ENCODE data around the gene TSEN34.
A peak's percentile ranks its signal among the peaks of the same experiment; 100 is the strongest.
"Not testable (repeated sequence)": the region's sequence is repeated elsewhere in the genome, so short reads cannot be mapped to it uniquely, and the experiment has no call there.

TSEN34 gene

GRCh38 chr19:54179262-54179852, 11.8 kb upstream of the TSEN34 start:
- H3K27ac ChIP-seq (ENCODE audit: low read depth, low read length), result no peak overlapping the region
- TF ChIP-seq, protein P1, sequence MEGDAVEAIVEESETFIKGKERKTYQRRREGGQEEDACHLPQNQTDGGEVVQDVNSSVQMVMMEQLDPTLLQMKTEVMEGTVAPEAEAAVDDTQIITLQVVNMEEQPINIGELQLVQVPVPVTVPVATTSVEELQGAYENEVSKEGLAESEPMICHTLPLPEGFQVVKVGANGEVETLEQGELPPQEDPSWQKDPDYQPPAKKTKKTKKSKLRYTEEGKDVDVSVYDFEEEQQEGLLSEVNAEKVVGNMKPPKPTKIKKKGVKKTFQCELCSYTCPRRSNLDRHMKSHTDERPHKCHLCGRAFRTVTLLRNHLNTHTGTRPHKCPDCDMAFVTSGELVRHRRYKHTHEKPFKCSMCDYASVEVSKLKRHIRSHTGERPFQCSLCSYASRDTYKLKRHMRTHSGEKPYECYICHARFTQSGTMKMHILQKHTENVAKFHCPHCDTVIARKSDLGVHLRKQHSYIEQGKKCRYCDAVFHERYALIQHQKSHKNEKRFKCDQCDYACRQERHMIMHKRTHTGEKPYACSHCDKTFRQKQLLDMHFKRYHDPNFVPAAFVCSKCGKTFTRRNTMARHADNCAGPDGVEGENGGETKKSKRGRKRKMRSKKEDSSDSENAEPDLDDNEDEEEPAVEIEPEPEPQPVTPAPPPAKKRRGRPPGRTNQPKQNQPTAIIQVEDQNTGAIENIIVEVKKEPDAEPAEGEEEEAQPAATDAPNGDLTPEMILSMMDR (IDR thresholded peaks at IDR 0.05; ENCODE audit: low read depth, low read length, poor library complexity, severe bottlenecking), result no peak
- no peak for TF ChIP-seq EZH2phosphoT487 (IDR thresholded peaks at IDR 0.05; ENCODE audit: borderline replicate concordance, low read length)
- H3K27me3 ChIP-seq (ENCODE audit: control insufficient read depth, low read length), result no peaks in the 10 kb centered on the region
- H3K4me2 ChIP-seq (ENCODE audit: low read length), result 0 out of 2 replicates have a peak overlapping the region, but pooled peaks have one; percentile 9
- H3K79me2 ChIP-seq (ENCODE audit: control insufficient read depth, low read length), result no peaks in the 10 kb centered on the region
- no peaks in the 10 kb centered on the region for H3K9me3 ChIP-seq (ENCODE audit: control insufficient read depth, insufficient read depth, low read length)
- no peak overlapping the region for H3K4me3 ChIP-seq (ENCODE audit: low read length)
- peaks cover 11% of the 10 kb centered on the region; the same call in 1 of the 2 replicates for H3K36me3 ChIP-seq (ENCODE audit: control insufficient read depth, low read length)
- H3F3A ChIP-seq (ENCODE audit: control insufficient read depth, insufficient read depth), result peaks cover 6% of the 10 kb centered on the region; the same call in 1 of the 2 replicates
- H3K4me1 ChIP-seq (ENCODE audit: control insufficient read depth, low read length), result peaks cover 17% of the 10 kb centered on the region
- H3K9me2 ChIP-seq (replicated peaks; ENCODE audit: control insufficient read depth, low read length), result no peaks in the 10 kb centered on the region
- H4K20me1 ChIP-seq (ENCODE audit: control insufficient read depth, insufficient read depth, low read depth, low read length), result 0 out of 2 replicates have a peak, but pooled peaks cover 8% of the 10 kb centered on the region

DNA sequence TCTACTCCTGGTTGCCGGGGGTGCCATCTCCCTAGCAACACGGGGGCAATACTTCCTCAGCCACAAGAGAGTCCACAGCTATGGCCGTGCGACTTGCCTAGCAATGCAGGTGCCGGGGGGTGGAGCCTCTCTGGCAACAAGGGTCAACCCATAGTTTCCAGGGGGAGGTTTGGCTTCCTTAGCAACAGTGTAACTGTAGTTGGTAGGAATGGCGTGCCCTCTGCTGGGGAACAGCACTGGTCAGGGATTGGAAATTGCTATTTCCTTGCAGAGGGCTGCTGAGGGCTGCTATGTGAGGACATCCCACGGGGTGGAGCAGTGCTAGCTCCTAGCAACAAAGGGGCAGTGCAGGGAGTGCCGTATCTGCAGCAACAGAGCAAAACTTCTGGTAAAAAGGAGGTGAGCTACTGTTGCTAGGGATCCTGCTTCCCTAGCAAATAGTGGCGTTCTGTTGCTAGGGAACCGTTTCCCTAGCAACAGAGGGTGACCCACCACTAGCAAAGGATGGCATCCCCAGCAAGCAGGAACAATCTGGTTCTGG, 11.1 kb upstream of the TSEN34 start:
- H3K27me3 ChIP-seq (ENCODE audit: control insufficient read depth, low read length), result no peaks in the 10 kb centered on the region
- 0 out of 2 replicates have a peak overlapping the region, but pooled peaks have one; percentile 9 for H3K4me2 ChIP-seq (ENCODE audit: low read length)
- H3K36me3 ChIP-seq (ENCODE audit: control insufficient read depth, low read length), result peaks cover 11% of the 10 kb centered on the region; the same call in 1 of the 2 replicates
- peaks cover 13% of the 10 kb centered on the region for H3K4me1 ChIP-seq (ENCODE audit: control insufficient read depth, low read length)
- no peak overlapping the region for H3K4me3 ChIP-seq (ENCODE audit: low read length)
- no peaks in the 10 kb centered on the region for H3K79me2 ChIP-seq (ENCODE audit: control insufficient read depth, low read length)
- H4K20me1 ChIP-seq (ENCODE audit: control insufficient read depth, insufficient read depth, low read depth, low read length), result 0 out of 2 replicates have a peak, but pooled peaks cover 8% of the 10 kb centered on the region
- TF ChIP-seq, protein P1 (IDR thresholded peaks at IDR 0.05; ENCODE audit: low read depth, low read length, poor library complexity, severe bottlenecking), result peak; percentile 73
- TF ChIP-seq EZH2phosphoT487 (IDR thresholded peaks at IDR 0.05; ENCODE audit: borderline replicate concordance, low read length), result no peak
- peaks cover 6% of the 10 kb centered on the region; the same call in 1 of the 2 replicates for H3F3A ChIP-seq (ENCODE audit: control insufficient read depth, insufficient read depth)
- H3K9me2 ChIP-seq (replicated peaks; ENCODE audit: control insufficient read depth, low read length), result no peaks in the 10 kb centered on the region
- no peaks in the 10 kb centered on the region for H3K9me3 ChIP-seq (ENCODE audit: control insufficient read depth, insufficient read depth, low read length)
- no peak overlapping the region for H3K27ac ChIP-seq (ENCODE audit: low read depth, low read length)

DNA sequence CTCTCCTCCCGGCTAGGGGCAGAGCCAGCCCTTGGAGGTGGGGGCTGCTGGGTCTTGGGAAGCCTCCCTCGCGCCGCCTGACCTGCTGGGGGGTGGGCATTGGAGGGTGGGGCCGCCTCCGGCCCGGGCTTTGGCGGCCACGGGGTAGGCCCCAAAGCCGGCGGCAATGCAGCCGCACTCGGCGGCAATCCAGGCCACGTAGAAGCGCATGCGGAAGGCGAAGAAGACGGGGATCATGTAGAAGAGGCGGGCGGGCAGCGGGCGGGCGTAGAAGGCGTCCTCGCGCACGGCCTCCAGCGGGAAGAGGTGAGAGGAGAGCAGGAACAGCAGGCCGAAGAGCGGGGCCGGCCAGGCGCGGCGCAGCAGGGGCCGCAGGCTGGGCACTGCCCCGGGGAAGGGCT, 10.4 kb upstream of the TSEN34 start:
- H3K9me3 ChIP-seq (ENCODE audit: control insufficient read depth, insufficient read depth, low read length), result no peaks in the 10 kb centered on the region
- no peak overlapping the region for H3K4me3 ChIP-seq (ENCODE audit: low read length)
- no peak overlapping the region for H3K4me2 ChIP-seq (ENCODE audit: low read length)
- peaks cover 11% of the 10 kb centered on the region; the same call in 1 of the 2 replicates for H3K36me3 ChIP-seq (ENCODE audit: control insufficient read depth, low read length)
- no peaks in the 10 kb centered on the region for H3K9me2 ChIP-seq (replicated peaks; ENCODE audit: control insufficient read depth, low read length)
- no peak overlapping the region for H3K27ac ChIP-seq (ENCODE audit: low read depth, low read length)
- no peaks in the 10 kb centered on the region for H3K27me3 ChIP-seq (ENCODE audit: control insufficient read depth, low read length)
- peaks cover 13% of the 10 kb centered on the region for H3K4me1 ChIP-seq (ENCODE audit: control insufficient read depth, low read length)
- peaks cover 6% of the 10 kb centered on the region; the same call in 1 of the 2 replicates for H3F3A ChIP-seq (ENCODE audit: control insufficient read depth, insufficient read depth)
- H3K79me2 ChIP-seq (ENCODE audit: control insufficient read depth, low read length), result no peaks in the 10 kb centered on the region
- TF ChIP-seq, protein P1 (IDR thresholded peaks at IDR 0.05; ENCODE audit: low read depth, low read length, poor library complexity, severe bottlenecking), result no peak
- no peak for TF ChIP-seq EZH2phosphoT487 (IDR thresholded peaks at IDR 0.05; ENCODE audit: borderline replicate concordance, low read length)
- H4K20me1 ChIP-seq (ENCODE audit: control insufficient read depth, insufficient read depth, low read depth, low read length), result 0 out of 2 replicates have a peak, but pooled peaks cover 8% of the 10 kb centered on the region

- H3K4me2 ChIP-seq (ENCODE audit: low read length); H3K9me3 ChIP-seq (ENCODE audit: control insufficient read depth, insufficient read depth, low read length); H3K4me3 ChIP-seq (ENCODE audit: low read length); H3K27ac ChIP-seq (ENCODE audit: low read depth, low read length); H3K9me2 ChIP-seq (replicated peaks; ENCODE audit: control insufficient read depth, low read length); H3K27me3 ChIP-seq (ENCODE audit: control insufficient read depth, low read length); H4K20me1 ChIP-seq (ENCODE audit: control insufficient read depth, insufficient read depth, low read depth, low read length); H3F3A ChIP-seq (ENCODE audit: control insufficient read depth, insufficient read depth); H3K79me2 ChIP-seq (ENCODE audit: control insufficient read depth, low read length): not testable (repeated sequence)
- H3K36me3 ChIP-seq (ENCODE audit: control insufficient read depth, low read length), result peaks cover 13% of the 10 kb centered on the region; the same call in 1 of the 2 replicates
- peaks cover 13% of the 10 kb centered on the region for H3K4me1 ChIP-seq (ENCODE audit: control insufficient read depth, low read length)
Observed at GRCh38 chr19:54181894-54182293, 9.2 kb upstream of the TSEN34 start.
